Breast epithelium (tissue), 3 donors: ENCODE results near the gene CHCHD6.

Source experiments
- CTCF ChIP-seq, 3 donors: fragments of 450-650 bp; IDR thresholded peaks; one replicate each; pipeline ENCODE4 v1.5.1; 2016 to 2017; ENCODE audit warnings: antibody characterized with exemption in 3 of 3, mild to moderate bottlenecking in 3 of 3, moderate library complexity in 3 of 3
- POLR2A ChIP-seq: fragments of 450-650 bp; IDR thresholded peaks from one replicate; pipeline ENCODE4 v1.6.1; 2016; ENCODE audit warnings: antibody characterized with exemption, mild to moderate bottlenecking, moderate library complexity
- POLR2AphosphoS5 ChIP-seq, 3 donors: sonication (generic); formaldehyde crosslinking; IDR thresholded peaks; one replicate each; pipeline ENCODE4 v1.6.1; 2017; ENCODE audit warnings: antibody characterized with exemption in 3 of 3

- TF ChIP-seq CTCF (IDR thresholded peaks at IDR 0.05) (no peak), POLR2A (no peak), POLR2AphosphoS5 (IDR thresholded peaks at IDR 0.05) (no peak)
These were observed 145.0 kb downstream of the CHCHD6 start for GRCh38 chr3:126848991-126849390.
